Renal pelvis (tissue), 4 donors: ENCODE data around the gene MRPL48. TPM values are rescaled to one million over a fixed set of nuclear protein-coding genes. Genes with fewer than 3 reads are reported as not detected.
A peak's percentile ranks its signal among the peaks of the same experiment; 100 is the strongest.
"Not testable (repeated sequence)": the region's sequence is repeated elsewhere in the genome, so short reads cannot be mapped to it uniquely, and the experiment has no call there.

ENCODE experiments used
- DNase-seq: peaks from one replicate; pipeline ENCODE4 v3.0.0-alpha.2; 2013
- polyA plus RNA-seq, 3 donors: library from polyadenylated mRNA; unstranded; fragments of 120-200 nt; gene quantifications; one replicate each; pipeline ENCODE4 v1.2.1, GENCODE V29; 2013; ENCODE audit not compliant: insufficient read length in 3 of 3

The MRPL48 gene
- polyA plus RNA-seq, 3 donors, result 53.3 to 69.9 (median 59.6) TPM

GRCh38 chr11:73761403-73761945, 26.2 kb upstream of the MRPL48 start:
- no peak for DNase-seq

DNA sequence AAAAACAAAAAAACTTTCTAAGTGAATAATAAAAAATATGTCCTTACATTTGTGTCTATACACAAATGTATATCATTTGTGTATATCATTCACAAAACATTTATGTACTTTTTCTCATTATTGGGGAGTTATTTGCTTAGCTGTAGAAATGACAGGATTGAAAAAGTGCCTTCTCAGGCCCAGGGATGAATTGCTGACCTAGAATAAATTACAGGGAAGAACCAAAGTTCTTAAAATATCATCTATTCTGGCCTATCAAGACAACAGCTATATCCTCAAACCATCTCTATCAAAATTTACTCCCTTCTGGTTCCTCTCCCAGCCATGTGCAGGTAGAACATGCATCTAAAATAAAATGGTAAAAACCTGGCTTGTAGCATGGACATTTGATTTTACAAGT, 24.9 kb upstream of the MRPL48 start:
- DNase-seq, result no peak

DNA sequence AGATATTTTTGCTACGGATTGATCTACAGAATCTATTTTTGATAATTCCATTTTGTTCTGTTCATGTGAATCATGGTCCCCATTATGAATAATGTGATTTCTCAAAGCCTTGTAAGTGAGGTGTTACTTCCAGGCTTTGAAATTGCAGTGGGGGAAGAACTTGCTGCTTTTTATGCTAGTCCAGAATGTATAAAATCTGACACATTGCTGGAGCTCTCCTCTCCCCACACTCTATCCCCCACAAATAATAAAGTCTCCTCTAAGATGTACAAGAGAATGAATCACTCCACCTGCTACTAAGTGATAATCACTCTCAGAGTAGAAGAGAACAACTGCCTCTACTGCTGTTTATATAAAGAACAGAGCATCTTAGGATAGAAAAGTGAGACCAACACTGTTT, 20.9 kb upstream of the MRPL48 start:
- no peak for DNase-seq

DNA sequence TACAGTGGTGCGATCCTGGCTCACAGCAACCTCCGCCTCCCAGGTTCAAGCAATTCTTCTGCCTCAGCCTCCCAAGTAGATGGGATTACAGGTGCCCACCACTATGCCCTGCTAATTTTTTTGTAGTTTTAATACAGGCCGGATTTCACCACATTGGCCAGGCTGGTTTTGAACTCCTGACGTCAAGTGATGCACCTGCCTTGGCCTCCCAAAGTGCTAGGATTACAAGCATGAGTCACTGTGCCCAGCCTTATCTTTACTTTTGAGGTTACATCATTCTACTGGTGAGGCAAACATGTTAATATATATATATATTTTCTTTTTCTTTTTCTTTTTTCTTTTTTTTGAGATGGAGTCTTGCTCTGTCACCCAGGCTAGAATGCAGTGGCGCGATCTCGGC, 16.9 kb upstream of the MRPL48 start:
- DNase-seq, result not testable (repeated sequence)

GRCh38 chr11:73779084-73779902, 8.4 kb upstream of the MRPL48 start:
- peak; percentile 98 for DNase-seq

- no peak for DNase-seq
These were observed 6.4 kb upstream of the MRPL48 start for GRCh38 chr11:73781303-73781702.

DNA sequence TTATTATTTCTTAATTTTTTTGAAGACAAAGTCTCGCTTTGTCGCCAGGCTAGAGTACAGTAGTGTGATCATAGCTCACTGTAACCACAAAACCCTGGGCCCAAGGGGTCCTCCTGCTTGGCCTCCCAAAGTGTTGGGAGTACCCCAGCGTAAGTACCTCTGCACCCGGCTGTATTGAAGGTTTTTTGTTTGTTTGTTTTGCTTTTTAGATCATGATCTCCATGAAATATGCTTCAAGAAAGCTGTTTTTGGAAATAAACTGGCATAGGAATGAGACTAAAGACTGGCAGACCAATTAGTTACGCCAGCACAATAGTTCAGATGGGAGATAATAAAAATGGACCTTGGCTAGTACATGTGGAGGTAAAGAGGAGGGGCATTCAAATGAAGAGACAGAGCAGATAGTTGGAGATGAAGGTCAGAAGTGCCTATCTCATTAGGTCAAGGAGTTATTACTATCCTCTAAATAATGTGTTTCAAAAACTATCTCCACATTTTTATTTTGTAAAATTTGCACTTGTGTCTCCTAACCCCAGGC, 4.1 kb upstream of the MRPL48 start:
- no peak for DNase-seq

- no peak for DNase-seq
These were observed 3.5 kb upstream of the MRPL48 start for GRCh38 chr11:73784080-73784634.

- DNase-seq, result no peak
These were observed 2.9 kb upstream of the MRPL48 start for GRCh38 chr11:73784734-73785133.

- not testable (repeated sequence) for DNase-seq
These were observed 2.2 kb upstream of the MRPL48 start for GRCh38 chr11:73785467-73785866.

DNA sequence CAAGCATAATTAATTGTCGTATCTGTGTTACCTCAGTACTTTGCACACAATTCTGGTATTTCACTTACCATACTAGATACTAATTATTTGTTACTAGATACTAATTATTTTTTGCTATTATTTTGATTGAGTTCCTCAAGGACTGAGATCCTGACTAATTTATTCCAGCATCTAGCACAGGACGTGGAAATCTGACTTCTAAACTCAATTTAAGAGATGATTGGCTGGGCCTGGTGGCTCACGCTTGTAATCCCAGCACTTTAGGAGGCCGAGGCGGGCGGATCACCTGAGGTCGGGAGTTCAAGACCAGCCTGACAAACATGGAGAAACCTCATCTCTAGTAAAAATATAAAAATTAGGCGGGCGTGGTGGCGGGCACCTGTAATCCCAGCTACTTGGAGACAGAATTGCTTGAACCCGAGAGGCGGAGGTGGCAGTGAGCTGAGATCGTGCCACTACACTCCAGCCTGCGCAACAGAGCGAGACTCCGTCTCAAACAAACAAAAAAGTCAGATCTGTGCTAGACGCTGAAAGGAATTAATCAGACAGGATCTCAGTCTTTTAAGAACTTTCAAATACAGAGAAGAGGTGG, 527 bp upstream of the MRPL48 start:
- no peak for DNase-seq

DNA sequence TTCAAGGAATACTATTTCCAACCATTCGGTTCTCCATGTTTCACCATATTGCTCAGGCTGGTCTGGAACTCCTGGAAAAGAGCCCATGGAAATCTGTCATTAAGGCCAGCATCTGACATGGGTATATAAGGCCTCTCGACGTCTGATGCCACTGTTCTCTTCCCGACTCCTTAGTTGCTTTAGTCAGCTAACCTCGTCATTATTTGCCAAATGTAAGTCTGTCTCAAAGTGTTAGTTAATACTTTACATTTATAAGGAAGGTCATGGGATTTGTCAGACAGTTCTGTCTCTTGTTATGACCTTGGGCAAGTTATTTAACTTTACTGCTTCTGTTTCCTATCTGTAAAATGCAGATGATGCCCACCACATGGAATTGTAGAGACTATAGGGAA, 1.6 kb downstream of the MRPL48 start:
- DNase-seq, result no peak

DNA sequence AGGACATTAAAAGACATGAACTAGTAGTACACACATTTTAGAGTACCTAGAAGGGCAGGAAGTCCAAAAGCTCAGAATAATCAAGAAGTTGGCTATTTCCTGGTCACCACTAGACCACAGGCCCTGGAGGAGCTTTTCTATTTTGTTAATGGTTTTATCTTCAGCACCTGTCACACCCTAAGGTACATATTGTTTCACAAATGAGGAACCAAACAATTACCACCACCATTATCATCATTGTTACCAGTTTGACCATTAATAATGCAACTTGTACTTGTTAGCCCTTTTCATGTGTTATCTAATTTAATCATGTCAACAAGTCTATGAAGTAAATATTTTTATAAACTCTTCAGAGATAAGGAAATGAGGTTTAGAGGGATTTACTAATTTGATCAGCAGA, 4.9 kb downstream of the MRPL48 start:
- DNase-seq, result no peak

DNA sequence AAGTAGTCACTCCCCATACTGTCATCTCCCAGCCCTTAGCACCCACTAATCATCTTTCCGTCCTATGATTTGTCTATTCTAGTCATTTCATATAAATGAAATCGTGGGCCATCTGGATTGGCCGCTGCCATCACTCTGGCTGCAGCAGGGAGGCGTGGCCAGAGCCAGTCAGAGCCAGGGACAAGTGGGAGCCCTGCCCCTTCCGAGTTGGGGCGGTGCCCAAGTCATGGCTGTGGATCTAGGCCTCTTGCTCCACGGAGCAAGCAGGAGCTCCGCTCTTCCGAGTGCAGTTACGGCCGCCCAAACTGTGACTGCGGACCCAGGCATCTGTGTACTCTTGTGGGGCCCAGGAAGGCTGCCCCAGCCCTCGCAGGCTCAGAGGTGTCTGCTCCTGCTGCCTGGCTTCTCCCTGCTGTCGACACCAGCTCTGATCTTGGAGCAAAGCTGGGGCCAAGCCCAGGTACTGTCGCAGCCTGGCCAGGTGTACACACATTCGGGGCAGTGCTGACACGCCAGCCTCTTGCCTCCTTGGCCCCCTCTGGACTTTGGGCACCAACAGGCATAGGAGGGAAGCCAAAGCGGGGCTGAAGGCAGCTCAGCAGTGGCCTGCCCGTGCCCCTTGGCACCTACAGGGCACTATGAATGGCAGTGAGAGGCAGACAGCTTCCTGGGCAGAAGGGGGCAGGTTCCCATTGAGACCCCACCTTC, 8.4 kb downstream of the MRPL48 start:
- DNase-seq, result no peak

DNA sequence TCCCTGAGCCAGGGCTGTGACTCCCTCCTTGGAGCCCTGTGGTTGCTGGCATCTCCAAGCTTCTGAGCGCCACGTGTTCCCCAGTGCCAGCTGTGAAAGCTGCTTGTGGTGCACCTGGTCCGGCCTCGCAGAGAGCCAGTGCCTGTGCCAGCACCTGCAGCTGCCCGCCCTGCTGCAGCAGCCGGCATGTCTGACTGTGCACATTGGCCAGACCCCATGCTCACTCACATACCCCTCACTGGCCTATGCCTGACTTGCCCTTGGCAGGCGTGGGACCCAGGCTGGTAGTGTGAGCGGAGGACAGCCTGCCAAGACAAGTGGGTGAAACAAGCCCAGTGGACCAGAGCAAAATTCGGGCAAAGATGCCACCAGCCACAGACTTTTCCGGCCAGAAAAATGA, 9.8 kb downstream of the MRPL48 start:
- no peak for DNase-seq

- no peak for DNase-seq
These were observed 12.7 kb downstream of the MRPL48 start for GRCh38 chr11:73800276-73800806.

GRCh38 chr11:73801136-73801535, 13.5 kb downstream of the MRPL48 start:
- DNase-seq, result no peak

- no peak for DNase-seq
These were observed 17.0 kb downstream of the MRPL48 start for GRCh38 chr11:73804712-73805111.

GRCh38 chr11:73808052-73808451, 20.4 kb downstream of the MRPL48 start:
- no peak for DNase-seq

DNA sequence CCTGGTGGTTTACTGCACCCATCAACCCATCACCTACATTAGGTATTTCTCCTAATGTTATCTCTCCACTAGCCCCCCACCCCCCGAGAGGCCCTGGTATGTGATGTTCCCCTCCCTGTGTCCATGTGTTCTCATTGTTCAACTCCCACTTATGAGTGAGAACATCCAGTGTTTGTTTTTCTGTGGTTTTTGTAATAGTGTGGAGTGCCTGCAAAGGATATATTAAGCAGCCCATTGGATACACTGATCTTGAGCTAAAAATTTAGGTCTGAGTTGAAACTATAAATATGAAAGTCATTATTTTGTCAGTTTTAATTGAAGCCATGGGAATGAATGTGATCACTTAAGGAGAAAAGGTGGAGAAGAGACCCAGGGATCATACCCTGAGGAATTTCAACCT, 23.0 kb downstream of the MRPL48 start:
- DNase-seq, result no peak

- no peak for DNase-seq
These were observed 24.6 kb downstream of the MRPL48 start for GRCh38 chr11:73812234-73812633.

GRCh38 chr11:73814812-73815211, 27.1 kb downstream of the MRPL48 start:
- no peak for DNase-seq
